ENCODE data around the gene KIDINS220. TPM values are rescaled to one million over a fixed set of nuclear protein-coding genes. Genes with fewer than 3 reads are reported as not detected.

Gene KIDINS220
- total and polyA plus RNA-seq, 2 of the 13 experiments (the other 11 are each of a cell fraction or from before 2014, with no cell fraction given), result 25.2 to 32.3 TPM

GRCh38 chr2:8684878-8685696 lies 152.3 kb downstream of the KIDINS220 start (continued):
- TF ChIP-seq DBP (CRISPR knock-in tag; IDR thresholded peaks at IDR 0.05; ENCODE audit: not compliant biosample characterization) (no peak), ZNF460 (CRISPR knock-in tag; IDR thresholded peaks at IDR 0.05; ENCODE audit: borderline replicate concordance) (peak; percentile 25; the same call in 1 of the 2 replicates), ZNF407 (CRISPR knock-in tag; IDR thresholded peaks at IDR 0.05; ENCODE audit: not compliant biosample characterization) (peak; percentile 21), CREBL2 (CRISPR knock-in tag; IDR thresholded peaks at IDR 0.05; ENCODE audit: borderline replicate concordance) (no peak; the same call in 1 of the 2 replicates), ZNF704 (CRISPR knock-in tag; IDR thresholded peaks at IDR 0.05; ENCODE audit: borderline replicate concordance) (peak; percentile 82; the same call in 1 of the 2 replicates), SOX13 (IDR thresholded peaks at IDR 0.05) (no peak), SOX13 (CRISPR knock-in tag; conservative IDR thresholded peaks at IDR 0.05 in 1 of 2, IDR thresholded peaks at IDR 0.05 in 1 of 2) (peak in 1 of 2 experiments; percentile 91; a peak in 1 of 4 replicates)

All from HepG2 (cell line).